Stimulated activated CD4-positive, alpha-beta T cell treated with anti-CD3 and anti-CD28 coated beads, Interleukin-4, amount 100 ng/mL, for 48 hours (primary cell): ENCODE data around the gene CASQ2.

Experiments used
- DNase-seq, 2 donors: peaks; one replicate each; pipeline ENCODE4 v3.0.0-alpha.2; 2020; ENCODE audit warnings: low read depth in 2 of 2

The CASQ2 gene

DNA sequence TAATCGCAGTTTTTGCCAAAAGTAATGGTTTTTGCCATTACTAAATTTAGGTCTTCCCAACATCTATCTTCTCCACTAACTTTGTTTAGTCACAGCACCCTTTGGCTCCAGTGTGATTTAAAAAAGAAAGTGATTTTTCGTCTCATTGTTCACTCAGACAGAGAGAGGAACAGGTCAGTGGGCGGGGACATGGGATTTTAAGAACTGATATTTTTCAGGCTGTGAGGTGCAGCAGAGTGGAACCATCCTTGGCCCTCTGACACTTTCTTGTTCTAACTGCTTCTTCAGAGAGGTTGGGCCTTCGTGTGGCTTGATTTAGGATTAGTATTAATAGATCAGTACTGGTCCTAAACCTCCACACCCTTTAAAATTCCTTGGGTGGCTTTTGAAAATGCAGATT is 38.8 kb downstream of the CASQ2 start:
- no peak for DNase-seq

DNA sequence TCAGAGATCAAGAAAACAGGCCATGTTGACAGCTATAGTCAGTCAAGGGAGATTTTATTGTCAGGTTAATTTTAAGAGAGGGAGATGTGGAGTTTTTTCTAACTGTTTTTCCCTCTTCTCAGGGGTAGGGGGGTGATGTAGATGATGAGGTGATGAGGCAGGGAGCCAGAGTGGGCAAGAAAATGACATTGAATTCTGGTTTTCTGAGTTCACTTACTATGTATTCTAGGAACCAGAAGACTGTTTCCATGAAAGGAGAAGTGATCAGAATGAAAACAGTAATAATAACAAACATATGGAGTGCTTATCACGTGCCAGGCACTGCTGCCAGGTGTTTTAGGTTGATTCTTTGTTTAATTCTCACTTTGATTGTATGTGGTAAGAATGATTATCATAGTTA is 40.2 kb downstream of the CASQ2 start:
- DNase-seq = no peak

DNA sequence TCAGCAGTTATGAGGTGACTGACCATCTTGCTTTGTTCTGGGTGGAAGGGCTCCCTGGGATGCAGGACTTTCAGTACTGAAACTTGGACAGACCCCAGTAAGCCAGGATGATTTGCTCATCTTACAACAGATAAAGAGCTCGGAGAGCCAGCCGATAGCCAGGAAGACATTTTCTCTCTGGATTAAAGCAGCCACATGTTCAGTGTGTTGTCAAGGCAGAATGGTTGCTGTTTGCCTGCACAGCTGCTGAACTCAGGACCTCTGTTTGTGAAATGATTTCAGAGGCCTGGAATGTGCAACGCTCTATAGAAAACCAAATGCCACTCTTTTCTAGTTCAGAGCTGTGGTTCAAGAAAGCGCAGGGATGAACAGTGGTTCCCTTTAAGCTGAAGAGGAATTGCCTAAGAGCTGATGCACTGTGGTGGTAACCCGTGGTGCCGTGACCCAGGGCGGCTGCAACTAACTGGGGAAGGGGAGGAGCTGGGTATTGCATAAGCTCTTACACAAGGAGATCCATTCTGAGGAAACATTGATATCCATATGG is 40.7 kb downstream of the CASQ2 start:
- DNase-seq = no peak

DNA sequence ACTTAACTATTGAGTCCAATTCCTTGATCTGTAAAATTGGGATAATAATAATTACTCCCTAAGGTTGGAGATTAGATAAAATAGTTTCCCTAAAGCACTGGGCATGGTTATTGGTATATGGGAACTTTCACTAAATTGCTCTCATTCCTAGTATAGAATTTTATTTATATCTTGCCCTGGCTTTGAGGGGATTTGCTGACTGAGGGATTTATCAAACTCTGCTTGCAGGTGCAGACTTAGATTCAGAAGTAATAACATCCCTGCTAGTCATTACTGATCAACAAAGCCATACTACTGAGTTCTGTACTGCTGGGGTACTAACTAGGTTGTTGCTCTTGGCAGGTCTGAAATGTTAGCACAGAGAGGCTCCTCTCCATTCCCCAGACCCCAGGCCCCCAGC is 41.9 kb downstream of the CASQ2 start:
- DNase-seq = no peak

DNA sequence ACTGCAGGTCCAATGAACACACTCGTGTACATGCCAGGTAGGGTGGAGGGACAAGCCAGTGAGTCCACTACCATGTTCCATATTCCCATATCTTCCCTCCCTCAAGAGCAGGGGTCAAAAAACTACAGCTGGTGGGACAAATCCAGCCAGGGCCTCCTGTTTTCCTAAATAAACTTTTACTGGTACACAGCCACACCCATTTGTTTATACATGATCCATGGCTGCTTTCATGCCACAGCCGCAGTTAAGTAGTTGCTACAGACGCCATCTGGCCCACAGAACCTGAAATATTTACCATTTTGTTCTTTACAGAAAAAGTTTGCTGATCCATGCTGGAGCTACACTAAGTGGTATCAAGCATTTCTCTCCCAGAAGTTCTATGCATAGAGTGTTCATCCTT is 42.4 kb downstream of the CASQ2 start:
- DNase-seq = no peak

DNA sequence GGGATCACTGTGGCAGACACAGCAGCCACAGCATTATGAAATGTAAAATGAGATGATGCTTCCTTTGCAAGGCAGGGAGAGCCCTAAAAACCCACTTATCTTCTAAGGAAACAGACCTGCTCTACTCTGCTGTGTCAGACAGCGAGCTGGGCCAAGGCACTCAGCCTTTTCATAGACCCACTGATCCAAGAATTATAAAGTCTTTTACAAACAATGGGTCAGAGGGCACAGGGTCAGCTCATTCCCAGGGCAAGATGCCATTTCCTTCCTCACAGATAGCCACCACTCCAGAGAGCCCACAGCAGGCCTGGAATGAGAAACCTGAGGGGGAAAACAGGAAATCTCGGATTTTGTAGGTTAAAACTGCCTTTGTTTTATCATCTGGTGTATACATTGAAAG is 42.9 kb downstream of the CASQ2 start:
- no peak for DNase-seq

DNA sequence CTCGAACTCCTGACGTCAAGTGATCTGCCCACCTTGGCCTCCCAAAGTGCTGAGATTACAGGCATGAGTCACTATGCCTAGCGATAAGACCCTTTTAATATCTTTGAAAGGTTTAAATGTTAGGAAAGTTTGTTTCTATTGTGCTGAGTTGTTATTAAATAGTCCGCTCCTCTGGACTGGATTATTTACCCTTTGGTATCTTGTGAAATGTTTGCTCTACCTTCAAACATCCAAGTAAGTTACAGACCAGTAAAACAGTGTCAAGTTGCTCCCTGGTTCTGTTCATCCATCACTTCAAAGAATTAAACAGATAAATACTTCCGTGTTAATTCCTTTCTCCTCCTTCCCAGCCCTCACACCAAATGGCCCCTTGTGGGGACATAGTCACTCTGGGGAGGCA is 44.8 kb downstream of the CASQ2 start:
- DNase-seq = no peak

DNA sequence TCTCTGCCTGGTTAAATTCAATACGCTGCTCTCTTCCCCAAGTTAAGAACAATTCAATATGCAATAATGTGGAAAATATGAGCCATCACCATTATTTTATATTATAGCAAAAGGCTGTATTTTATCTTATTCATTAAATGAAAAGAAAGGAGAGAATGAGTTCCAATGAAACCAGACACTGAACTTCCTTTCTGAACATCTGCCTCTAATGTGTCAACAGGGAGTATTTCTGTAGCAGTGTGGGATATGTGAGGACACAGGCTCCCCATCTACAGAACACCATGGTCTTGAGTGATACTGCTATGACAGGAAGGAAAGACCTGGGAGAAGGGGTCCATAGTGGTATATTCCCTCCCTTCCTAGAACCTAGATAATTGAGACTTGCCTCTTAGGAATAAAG is 46.3 kb downstream of the CASQ2 start:
- DNase-seq = no peak

DNA sequence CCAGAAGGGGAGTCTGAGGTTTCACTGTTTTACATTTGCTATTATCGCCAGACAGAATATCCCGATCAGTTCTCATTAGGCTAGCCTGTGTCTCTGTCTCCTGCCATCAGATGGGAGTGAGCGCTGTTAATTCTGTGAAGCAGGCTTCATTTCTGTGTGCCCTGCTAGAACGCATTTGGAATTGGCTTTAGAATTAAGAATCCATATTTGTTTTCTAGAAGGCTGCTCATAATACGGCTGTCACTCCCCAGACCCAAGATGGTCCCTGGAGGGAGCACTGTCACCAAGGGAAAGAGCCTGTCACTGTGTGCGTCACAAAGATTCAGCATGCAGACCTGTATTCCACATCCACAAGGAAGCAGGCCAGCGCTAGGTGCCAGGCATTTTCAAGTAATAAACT is 49.2 kb downstream of the CASQ2 start:
- no peak for DNase-seq

DNA sequence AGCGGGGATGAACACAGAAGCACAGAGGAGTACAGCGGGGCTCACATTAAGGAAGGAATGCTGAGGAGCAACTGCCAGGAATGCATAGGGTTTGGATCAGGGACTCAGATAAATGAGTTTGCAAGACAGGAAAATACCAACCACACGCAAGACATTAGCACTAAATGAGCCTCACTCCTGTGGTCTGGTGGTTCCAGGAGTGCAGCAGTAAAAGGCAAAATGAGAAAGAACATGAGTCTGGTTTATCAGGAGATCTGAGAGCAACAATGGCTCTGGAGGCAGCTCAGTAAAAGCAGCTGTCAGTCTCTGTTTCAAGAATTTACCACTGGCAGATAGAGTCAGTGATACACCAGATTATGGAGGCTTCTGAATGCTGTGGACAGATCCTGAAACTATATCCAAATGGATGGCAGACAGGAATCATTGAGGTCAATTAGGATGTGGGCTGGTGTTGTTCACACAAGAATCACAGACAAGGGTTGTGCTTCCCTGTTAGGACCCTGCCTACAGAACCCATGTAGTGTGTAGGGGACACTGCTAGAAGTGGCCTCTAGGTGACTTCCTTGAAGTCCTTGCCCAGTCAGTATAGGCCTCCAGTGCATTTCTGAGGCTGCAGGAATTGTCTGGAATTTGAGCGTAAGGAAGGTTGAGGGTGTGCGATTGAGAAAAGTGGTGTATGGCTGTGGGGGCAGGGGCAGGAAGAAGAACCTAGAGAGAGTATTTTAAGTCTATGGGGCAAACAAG is 50.3 kb downstream of the CASQ2 start:
- DNase-seq = no peak

DNA sequence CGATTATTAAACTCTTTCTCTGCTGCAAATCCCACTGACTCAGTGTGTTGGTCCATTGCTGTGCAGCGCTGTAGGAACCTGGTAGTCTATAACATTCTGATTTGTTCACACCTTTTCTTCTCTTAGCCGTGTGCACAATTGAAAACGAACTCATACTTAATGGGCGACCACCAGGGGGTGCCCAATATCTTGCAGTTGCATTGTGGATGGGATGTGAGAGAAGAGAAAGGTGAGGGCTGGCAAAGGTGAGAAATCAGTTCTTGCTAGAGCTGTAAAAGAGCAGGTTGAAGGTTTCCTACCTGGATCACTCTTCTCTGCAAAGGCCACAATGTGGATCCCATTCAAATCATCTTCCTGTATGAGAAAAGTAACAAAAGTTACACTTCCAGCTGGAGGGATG is 51.0 kb downstream of the CASQ2 start:
- DNase-seq = peak; percentile 1 to 18

DNA sequence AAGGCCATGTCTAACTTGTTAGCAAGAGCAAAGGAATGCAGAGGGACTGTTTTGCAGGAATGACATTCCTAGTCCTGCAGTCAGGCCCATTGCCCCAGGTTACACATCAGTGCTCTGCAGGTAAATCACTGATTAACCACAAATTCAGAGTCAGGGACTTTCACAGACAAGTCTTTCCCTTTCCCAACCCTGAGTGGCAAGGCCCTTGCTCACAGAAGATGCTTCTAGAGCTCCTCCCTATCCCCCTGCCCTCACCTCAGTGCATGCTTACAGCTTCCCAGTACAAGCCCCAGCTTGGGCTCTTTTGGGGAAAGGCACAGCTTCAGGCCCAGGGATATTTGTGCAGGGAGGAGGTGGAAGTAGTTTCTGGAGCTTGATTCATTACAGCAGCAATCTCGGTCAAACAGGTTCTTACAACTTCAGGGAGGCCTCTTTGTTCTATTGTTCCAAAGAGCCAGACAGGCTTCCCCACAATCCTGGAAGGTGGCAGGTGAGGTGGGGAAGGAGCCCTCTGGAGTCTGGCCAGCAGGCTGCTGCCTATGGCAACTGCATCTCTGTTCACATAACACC is 53.9 kb downstream of the CASQ2 start:
- DNase-seq = no peak

DNA sequence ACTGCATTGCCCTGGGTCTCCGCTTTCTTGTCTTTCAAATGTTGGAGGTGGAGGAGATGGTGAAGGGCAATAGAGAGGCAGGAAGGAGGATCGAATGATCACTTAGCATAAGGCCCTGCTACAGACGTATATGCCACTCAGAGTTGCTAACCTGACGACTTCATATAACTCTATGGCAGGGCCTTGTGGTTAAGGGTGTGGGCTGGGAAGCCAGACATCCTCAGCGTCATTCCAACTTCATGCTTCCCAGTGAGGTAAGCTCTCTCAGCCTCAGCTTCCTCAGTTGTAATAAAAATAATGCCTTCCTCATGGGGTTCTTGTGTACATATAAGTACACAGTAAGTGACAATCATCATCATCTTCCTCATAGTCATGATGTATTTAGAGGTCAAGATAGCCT is 54.6 kb downstream of the CASQ2 start:
- no peak for DNase-seq

DNA sequence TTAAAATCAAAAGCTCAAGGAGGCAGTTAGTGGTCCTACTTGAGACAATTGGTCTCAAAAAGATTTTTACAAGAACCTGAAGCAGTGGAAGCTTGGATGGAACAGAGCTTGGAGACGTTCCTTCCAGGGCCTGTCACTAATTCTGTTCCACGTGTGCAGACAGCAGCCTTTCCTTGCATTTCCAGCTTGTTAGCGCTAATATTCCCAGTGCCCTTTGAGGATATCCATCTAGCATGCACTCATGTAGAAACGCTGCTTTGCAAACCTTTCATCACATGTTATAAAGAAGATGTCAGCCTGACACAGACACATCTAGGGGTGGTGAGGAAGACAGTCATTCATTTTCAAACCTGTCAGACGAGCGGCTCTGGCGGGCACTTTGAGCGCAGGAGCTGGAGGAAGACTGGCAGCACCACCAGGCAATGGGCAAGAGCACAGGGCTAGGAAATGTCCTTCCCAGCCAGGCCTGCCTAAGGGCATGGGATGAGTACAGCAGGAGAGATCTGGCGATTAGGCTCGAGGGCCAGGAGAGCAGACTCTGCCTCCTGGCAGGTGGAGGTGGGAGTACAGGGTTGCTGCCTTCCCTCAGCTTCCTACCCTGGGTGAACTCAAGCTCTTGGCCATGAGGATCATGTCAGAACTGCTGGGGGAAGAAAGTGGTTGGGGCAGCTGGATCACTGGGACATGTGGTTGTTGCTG is 55.5 kb downstream of the CASQ2 start:
- no peak for DNase-seq

DNA sequence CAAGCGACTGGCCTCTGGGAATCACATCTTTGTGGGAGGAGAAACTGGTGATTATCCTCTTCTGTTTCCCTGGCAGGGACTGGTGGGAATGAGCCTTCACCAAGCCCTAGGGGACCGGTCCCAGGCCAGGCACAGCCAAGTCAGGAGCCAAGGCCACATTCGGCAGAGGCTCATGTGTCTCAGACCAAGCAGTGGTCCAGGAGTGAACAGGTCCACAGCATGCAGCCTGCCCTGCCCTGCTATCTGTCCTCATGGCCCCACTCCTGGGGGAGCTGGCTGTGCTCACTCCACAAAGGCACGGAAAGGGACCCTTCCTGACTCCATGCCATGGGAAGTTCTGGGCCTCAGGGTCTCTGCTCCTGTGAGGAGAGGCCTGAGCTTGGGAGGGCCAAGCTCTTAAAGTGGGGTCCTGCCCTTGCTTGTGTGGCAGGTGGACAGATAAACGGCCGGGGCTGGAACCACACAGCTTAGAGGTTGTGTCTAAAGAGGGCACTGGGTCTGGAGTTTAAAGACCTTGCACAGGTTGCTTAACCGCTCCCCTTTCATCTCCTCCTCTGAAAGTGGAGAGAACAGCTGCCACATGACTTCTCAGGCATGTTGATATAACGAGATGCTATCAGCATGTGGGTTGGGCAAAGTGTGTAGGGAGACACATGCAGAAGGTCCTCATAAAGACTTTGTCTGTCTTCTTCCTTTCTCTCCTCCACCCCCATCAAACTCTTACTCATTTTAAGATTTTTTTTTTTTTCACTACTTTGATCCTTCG is 57.5 kb downstream of the CASQ2 start:
- no peak for DNase-seq

DNA sequence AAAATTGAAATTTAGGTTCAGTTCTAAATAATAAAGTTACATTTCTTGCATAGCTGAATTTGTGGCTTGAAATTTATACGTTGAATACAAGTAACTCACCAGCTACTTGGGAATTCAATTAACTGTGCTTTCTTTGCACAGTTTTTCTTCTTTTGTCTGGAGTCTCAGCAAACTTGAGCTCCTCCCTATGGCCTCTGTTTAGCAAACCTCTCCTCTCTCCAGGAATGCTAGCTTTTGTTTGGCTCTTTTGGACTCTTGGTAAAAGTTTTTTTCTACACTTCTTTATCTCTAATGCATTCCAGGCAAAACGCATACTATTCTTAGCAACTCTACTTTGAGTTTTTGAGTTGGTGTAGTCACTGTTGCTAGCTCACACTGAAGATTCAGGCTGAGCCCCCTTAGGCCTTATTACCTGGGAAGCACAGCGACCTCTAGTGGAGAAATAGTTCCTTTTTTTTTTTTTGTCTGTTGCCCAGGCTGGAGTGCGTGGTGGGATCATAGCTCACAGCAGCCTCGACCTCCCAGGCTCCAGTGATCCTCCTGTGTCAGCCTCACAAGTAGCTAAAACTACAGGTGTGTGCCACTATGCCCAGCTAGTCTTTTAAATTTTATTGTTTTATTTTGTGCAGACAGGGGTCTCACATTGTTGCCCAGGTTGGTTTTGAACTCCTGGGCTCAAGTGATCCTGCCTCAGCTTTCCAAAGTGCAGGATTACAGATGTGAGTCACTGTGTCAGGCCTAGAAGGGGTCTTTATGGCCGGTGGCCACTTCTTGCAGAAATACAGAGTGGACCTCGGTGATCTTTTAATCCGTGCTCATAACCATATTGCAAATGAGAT is 61.7 kb downstream of the CASQ2 start:
- DNase-seq = no peak

DNA sequence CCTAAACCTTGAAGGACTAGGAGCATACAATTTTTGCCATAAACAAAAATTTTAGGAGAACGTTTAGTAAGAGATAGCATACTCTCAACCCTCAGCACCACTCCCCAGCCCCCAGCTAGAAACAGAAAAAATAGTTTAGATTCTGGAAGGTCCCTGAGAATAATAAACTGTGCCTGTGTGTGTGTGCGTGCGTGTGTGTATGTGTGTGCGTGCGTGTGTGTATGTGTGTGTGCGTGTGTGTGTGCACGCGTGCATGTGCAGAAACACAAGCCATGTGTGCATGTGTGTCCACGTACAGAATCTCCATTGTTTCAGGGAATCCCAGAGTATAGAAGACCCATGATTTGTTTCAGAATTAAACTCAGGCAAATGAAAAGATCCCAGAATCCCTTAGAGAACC is 62.6 kb downstream of the CASQ2 start:
- DNase-seq = no peak

DNA sequence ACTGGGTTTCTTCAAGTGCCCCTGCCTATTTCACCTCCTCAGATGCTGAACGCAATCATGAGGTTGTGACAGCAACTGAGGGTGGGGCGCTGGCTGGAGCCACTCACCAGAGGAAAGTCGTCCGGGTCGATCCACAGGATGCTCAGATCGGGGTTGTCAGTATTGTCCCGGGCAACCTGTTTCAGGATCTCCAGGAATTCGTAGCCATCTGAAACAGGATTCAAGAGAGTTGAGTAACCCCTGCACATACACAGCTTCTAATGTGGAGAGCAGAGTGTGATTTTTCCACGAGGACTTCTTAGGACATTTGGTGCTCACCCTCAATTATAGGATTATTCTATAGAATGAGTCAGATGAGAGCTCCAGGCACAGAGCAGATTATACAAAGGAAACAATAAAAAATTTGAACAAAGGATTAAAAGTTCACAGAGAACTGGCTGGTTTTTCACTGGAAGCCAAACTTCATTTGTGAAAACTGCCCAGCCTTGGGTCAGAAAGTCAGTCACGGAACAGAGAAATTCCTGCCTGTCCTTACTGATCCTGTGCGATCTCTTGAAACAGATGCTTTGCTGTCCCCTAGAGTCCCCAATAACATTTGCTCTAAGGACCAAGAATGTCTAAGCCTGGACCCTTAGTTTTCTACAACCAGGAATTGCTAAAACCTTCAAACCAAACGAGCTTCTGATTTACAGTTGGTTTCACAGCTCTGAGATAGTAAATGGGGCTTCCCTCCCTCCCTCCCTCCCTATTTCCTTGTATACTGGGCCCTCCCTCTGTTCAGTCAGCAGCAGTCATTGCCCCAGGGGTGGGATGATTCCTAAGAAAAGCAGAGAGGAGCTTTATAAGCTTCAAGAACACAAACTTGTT is 63.2 kb downstream of the CASQ2 start:
- no peak for DNase-seq

DNA sequence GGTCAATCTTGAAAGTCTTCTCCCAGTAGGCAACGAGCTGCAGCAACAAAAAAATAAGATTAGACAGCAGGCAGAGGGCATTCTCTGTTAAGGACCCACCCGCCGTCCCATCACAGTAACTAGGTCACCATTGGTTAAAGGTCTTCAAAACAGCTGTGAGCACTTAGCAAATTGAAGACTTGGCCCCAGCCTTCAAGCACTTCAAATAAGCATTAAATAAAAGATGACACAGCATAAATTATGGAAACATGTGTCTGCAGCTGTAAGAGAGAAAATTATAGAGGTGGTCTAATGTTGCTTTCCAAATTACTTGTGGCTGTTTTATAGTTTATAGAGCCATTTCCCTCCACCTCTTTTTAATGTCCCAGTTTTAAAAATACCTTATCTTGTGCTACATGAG is 65.6 kb downstream of the CASQ2 start:
- no peak for DNase-seq

DNA sequence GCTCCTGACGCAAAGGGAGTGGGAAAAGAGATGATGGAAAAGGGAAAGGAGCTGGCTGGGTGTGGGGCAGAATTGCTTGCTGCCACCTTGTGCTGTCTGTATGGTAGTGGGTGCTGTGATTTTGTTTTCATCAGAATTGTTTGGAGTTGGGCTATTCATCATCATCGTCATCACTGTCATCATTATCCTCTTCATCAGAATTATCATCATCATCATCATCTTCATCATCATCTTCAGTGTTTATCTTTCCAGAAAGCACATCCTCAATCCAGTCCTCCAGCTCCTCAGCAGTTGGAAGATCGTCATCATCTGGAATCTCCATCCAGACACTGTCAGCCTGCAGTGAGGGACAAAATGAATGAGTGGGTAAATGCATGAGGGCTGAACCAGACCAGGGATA is 67.4 kb downstream of the CASQ2 start:
- DNase-seq = no peak
